IPS-15b (cell line): ENCODE results near the gene ING1.

Experiments used
- H3K27me3 ChIP-seq: one replicate; pipeline ENCODE4 v1.6.1; 2013; ENCODE audit warnings: low read length; ENCODE audit not compliant: control insufficient read depth, insufficient read depth
- H3K36me3 ChIP-seq: one replicate; pipeline ENCODE4 v1.6.1; 2013; ENCODE audit warnings: low read length; ENCODE audit not compliant: control insufficient read depth, insufficient read depth
- H3K4me1 ChIP-seq: one replicate; pipeline ENCODE4 v1.6.1; 2013; ENCODE audit warnings: mild to moderate bottlenecking, low read length; ENCODE audit not compliant: control insufficient read depth, insufficient read depth
- H3K4me3 ChIP-seq: one replicate; pipeline ENCODE4 v1.5.1; 2013; ENCODE audit warnings: low read depth, low read length
- H3K9ac ChIP-seq: one replicate; pipeline ENCODE4 v1.6.1; 2013; ENCODE audit warnings: low read depth, mild to moderate bottlenecking, low read length
- H3K9me3 ChIP-seq: one replicate; pipeline ENCODE4 v1.6.1; 2013; ENCODE audit warnings: mild to moderate bottlenecking, low read length; ENCODE audit not compliant: control insufficient read depth, insufficient read depth

Gene ING1

DNA sequence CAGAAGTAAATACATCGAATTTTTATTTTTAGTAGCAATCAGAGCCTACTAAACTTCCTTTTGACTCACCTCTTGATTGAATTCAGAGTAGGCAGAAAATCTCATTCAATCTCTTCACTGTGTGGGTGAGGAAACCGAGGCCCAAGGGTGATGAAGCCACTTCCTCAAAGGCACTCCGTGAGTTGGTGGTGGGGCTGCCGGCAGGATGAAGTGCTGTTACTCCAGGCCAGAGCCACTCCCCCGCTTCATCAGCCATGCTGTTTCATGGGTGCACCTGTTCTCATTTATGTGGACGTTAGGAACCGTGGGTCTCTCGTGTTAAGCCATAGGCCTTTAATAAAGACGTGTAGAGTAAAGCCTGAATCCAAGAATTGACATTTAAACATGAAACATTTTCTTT lies 13.2 kb downstream of the ING1 start:
- no peaks in the 10 kb centered on the region for H3K27me3 ChIP-seq
- no peaks in the 10 kb centered on the region for H3K9me3 ChIP-seq
- H3K4me3 ChIP-seq: no peak overlapping the region
- H3K9ac ChIP-seq: no peak overlapping the region
- no peaks in the 10 kb centered on the region for H3K4me1 ChIP-seq
- no peaks in the 10 kb centered on the region for H3K36me3 ChIP-seq

DNA sequence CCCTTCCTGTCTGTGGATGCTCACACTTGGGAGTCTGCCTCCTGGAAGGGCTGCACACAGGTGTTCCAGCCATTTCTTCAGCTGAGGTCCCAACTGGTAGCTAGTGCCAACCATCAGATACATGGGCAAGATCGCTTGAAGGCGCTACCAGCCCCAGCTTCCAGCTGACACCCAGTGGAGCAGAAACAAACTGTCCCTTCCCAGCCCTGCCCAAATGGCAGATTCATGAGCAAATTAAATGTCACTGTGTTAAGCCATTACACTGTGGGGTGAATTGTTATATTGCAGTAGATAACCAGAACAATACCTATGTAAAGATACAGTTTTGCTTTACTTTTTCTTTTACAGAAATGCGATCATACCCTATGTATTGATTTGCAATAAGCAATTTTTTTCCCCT lies 17.6 kb downstream of the ING1 start:
- H3K27me3 ChIP-seq: no peaks in the 10 kb centered on the region
- no peak overlapping the region for H3K9ac ChIP-seq
- H3K4me3 ChIP-seq: no peak overlapping the region
- no peaks in the 10 kb centered on the region for H3K9me3 ChIP-seq
- H3K4me1 ChIP-seq: no peaks in the 10 kb centered on the region
- no peaks in the 10 kb centered on the region for H3K36me3 ChIP-seq

DNA sequence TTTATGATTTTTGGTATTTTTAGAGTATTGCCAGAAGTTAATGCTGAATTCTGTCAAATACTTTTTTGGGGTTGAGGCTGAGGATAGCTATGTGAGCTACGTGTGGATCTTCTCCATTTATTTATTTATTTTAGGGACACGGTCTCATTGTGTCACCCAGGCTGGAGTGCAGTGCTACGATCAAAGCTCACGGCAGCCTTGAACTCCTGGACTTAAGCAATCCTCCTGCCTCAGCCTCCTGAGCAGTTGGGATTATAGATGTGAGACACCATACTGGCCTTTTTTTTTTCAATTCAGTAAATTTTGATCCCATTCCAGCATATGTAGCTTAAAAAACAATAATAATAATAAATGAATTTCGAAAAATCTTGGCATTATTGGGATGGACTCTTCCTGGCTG lies 21.1 kb downstream of the ING1 start:
- H3K27me3 ChIP-seq: no peaks in the 10 kb centered on the region
- H3K4me3 ChIP-seq: no peak overlapping the region
- no peaks in the 10 kb centered on the region for H3K36me3 ChIP-seq
- H3K4me1 ChIP-seq: no peaks in the 10 kb centered on the region
- H3K9ac ChIP-seq: no peak overlapping the region
- peaks cover 4% of the 10 kb centered on the region for H3K9me3 ChIP-seq

DNA sequence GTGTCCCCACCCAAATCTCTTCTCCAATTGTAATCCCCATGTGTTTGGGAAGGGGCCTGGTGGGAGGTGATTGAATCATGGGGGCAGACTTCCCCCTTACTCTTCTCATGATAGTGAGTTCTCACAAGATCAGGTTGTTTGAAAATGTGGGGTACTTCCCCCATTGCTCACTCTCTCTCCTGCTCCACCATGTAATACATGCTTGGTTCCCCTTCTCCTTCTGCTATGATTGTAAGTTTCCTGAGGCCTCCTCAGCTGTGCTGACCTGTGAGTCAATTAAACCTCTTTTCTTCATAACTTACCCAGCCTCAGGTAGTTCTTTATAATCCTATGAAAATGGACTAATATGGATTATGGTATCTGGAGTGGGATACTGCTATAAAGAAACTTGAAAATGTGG lies 24.1 kb downstream of the ING1 start:
- Histone ChIP-seq H3K36me3 (no peaks in the 10 kb centered on the region), H3K4me1 (no peaks in the 10 kb centered on the region), H3K27me3 (no peaks in the 10 kb centered on the region), H3K9me3 (peaks cover 4% of the 10 kb centered on the region), H3K9ac (no peak overlapping the region), H3K4me3 (no peak overlapping the region)

DNA sequence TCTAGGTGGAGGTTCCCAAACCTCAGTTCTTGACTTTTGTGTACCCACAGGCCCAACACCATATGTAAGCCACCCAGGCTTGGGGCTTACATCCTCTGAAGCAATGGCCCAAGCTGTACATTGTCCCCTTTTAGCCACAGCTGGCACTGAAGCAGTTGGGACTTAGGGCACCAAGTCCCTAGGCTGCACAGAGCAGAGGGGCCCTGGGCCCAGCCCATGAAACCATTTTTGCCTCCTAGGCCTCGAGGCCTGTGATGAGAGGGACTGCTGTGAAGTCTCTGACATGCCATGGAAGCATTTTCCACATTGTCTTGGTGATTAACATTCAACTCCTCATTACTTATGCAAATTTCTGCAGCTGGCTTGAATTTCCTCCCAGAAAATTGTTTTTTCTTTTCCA lies 30.2 kb downstream of the ING1 start:
- Histone ChIP-seq H3K4me1 (peaks cover 5% of the 10 kb centered on the region), H3K9ac (no peak overlapping the region), H3K9me3 (peaks cover 16% of the 10 kb centered on the region), H3K36me3 (no peaks in the 10 kb centered on the region), H3K27me3 (no peaks in the 10 kb centered on the region), H3K4me3 (no peak overlapping the region)

DNA sequence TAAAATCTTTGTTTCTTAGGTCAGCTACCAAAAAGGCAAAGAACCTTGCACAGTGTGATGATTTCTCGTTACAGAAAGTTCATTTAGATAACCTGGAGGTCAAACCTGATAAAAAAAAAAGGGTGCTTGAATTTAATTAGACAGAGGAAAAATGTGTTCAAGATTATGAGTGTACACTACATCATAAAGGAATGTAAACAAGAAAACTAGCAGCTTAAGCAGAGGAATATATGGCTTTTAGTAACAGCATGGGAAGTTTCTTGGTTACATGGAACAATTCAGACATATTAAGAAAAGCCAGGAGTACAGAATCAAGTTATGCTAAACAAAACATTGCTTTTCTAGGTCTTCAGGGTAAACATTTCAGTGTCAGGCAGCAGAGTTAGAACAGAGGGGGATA lies 32.9 kb downstream of the ING1 start:
- H3K9ac ChIP-seq: no peak overlapping the region
- H3K4me1 ChIP-seq: peaks cover 5% of the 10 kb centered on the region
- peaks cover 12% of the 10 kb centered on the region for H3K9me3 ChIP-seq
- H3K27me3 ChIP-seq: no peaks in the 10 kb centered on the region
- H3K4me3 ChIP-seq: no peak overlapping the region
- H3K36me3 ChIP-seq: no peaks in the 10 kb centered on the region

DNA sequence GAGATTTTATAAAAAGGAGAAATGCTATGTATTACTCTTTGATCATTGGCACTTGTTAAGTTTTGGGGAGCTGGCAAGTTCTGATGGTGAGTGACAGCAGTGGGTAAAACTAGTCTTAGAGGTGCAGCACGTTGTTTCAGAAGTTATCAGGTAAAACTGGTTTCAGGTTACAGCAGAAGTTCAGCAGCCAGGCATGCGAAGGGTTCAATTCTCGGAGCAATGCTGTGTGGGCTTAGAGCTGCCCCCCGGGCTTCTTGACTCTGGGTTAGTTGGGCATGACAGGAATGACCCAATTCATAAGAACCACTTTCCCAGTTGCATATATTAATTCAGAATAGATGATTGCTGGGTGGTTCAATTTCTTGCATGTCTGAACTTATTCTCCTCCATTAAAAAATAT lies 34.8 kb downstream of the ING1 start:
- Histone ChIP-seq H3K36me3 (no peaks in the 10 kb centered on the region), H3K9ac (no peak overlapping the region), H3K9me3 (peaks cover 12% of the 10 kb centered on the region), H3K4me3 (no peak overlapping the region), H3K4me1 (peaks cover 5% of the 10 kb centered on the region), H3K27me3 (no peaks in the 10 kb centered on the region)

DNA sequence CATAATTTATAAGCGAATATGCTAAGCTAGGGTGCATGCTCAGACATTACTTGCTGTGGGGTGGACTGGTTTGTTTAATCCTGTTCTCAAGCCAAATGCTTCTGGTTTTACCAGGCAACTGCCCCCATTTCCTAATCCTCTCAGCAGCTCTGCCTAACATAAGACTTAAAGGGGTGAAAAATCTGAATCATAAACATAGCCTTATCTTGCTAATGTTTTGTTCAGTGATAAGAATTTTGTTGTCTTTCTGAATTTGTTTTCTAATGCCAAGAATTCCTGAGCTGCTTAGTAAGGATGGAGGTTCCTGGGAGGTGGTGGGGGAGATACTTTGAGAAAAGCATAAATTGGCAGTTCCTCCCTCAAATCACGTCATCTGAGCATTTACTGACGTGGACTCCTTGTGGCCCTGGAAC lies 42.7 kb downstream of the ING1 start:
- Histone ChIP-seq H3K4me1 (peaks cover 7% of the 10 kb centered on the region), H3K27me3 (no peaks in the 10 kb centered on the region), H3K36me3 (no peaks in the 10 kb centered on the region), H3K9ac (no peak overlapping the region), H3K9me3 (no peaks in the 10 kb centered on the region), H3K4me3 (no peak overlapping the region)

DNA sequence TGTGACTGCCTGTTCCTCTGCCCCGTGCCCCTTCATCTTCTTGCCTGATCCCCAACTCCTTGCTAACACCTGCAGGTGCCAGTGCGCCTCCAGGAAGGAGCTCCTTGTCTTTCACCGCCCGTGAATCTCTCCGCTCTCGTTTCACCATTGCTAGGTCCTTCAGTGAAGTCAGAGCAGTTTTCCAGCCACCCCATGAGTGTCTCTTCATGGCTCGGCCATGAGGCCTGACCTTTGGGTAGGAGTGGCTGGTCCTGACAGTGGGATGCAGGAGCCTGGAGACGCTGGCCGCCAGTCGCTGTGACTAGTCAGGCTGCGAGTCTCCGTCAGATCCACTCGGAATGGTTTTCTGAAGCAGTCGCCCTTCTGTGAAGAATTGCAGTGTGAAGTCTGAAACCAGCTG lies 43.8 kb downstream of the ING1 start:
- Histone ChIP-seq H3K36me3 (no peaks in the 10 kb centered on the region), H3K9me3 (no peaks in the 10 kb centered on the region), H3K9ac (no peak overlapping the region), H3K4me3 (no peak overlapping the region), H3K4me1 (peaks cover 7% of the 10 kb centered on the region), H3K27me3 (no peaks in the 10 kb centered on the region)

DNA sequence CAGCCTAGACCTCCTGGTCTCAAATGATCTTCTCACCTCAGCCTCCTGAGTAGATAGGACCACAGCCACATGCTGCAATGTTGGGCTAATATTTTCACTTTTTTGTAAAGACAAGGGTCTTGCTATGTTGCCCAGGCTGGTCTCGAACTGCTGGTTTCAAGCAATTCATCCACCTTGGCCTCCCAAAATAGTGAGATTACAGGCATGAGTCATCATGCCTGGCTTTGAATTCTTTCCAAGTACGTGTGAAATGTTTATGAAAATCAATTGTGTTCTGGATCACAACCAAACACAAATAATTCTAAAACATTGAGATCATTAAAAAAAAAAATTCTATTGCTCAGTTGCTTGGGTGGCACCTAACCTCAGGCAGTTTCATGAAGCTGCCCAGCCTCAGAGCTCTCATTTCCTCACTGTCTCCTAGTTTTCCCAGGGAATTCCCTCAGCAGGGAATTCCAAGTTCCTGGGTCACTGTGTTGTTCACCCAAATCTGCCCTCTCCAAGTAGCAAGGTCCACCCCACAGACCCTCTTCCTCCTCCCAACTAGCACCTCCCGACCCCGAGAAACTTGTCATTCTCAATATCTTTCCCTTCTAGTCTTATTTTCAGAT lies 44.8 kb downstream of the ING1 start:
- Histone ChIP-seq H3K4me1 (peaks cover 7% of the 10 kb centered on the region), H3K4me3 (no peak overlapping the region), H3K27me3 (no peaks in the 10 kb centered on the region), H3K36me3 (no peaks in the 10 kb centered on the region), H3K9me3 (no peaks in the 10 kb centered on the region), H3K9ac (no peak overlapping the region)

DNA sequence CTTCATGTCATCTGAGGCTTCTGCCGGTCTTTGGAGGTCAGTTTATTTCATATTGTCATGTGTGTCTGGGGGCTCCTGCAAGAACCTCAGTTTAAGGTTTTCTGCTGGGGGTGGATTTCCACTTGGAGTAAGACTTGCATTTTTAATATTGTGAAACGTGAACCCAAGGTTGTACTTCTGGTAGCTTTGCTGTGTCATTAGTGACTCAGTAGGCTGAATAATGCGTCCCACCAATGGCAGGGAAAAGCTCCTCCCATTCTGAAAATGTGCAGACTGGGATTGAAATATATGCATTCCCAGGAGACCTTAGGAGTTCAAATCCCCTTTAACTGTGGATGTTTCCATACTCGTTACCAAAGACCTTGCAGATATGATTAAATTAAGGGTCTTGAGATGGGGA lies 46.2 kb downstream of the ING1 start:
- H3K4me1 ChIP-seq: peaks cover 7% of the 10 kb centered on the region
- no peaks in the 10 kb centered on the region for H3K36me3 ChIP-seq
- no peaks in the 10 kb centered on the region for H3K27me3 ChIP-seq
- no peak overlapping the region for H3K9ac ChIP-seq
- H3K4me3 ChIP-seq: no peak overlapping the region
- H3K9me3 ChIP-seq: no peaks in the 10 kb centered on the region

DNA sequence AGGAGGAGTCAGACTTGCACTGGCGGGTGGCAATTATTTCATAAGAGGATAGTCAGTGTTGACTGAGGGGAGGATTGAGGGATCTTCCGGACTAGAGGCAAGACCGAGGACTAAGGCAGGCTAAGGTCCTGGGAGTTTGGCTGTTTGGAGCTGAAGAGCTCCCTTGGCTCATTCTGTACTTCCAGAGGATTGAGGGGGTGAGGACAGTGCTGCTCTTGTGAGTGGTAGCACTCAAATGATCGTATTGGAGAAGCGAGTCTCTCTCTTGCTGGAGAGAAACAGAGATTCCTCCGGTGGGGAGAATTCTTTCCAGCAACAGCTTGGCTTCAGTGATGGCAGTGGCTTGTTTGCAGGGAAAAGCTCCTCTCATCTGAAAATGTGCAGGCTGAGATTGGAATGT lies 47.1 kb downstream of the ING1 start:
- peaks cover 7% of the 10 kb centered on the region for H3K4me1 ChIP-seq
- no peak overlapping the region for H3K4me3 ChIP-seq
- no peaks in the 10 kb centered on the region for H3K9me3 ChIP-seq
- H3K36me3 ChIP-seq: no peaks in the 10 kb centered on the region
- H3K9ac ChIP-seq: no peak overlapping the region
- no peaks in the 10 kb centered on the region for H3K27me3 ChIP-seq
